NCI-H69 (cell line): Measurements from ENCODE around the gene GPR55.

Experiments used
- DNase-seq: peaks from one replicate; lab custom pipeline; 2025; lab: John Stamatoyannopoulos, UW

GPR55 gene

DNA sequence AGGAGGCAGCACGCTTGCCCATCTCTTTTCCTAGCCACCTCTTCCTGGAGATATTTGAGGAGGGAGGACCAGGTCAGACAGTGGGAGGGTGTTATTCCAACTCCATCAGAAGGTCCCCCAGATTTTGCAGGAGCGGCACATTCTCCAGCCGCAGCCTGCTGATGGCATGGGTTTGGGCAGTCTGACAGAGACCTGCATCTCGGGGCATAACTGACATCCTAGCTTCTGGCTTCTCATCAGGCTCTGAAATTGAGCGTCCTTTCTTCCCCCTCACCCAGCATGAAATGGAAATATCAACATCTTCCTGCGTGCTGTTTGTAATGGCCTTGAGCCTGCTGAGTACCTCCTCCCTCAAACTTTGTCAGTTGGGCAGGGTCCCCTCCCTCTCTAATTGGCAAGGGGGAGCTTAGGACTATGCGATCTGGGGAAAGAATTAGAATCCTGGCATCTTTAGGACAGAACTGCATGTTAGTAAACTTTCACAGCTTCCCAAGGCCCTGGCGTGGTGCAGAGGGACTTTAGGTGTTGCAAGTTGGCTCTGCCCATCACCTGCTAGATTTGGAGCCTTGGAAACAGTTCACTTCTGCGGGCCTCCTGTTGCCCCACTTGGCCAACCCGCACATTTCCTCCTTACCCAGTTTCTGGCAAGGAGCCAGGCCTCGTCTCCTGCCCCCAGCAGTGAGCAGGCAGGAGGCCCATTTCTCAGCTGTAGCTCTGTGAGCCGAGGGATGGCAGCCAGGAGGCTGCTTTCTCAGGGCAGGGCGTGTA lies 58.1 kb downstream of the GPR55 start:
- DNase-seq: peak; percentile 78

GRCh38 chr2:230865766-230866755 lies 59.0 kb downstream of the GPR55 start:
- peak; percentile 26 for DNase-seq

DNA sequence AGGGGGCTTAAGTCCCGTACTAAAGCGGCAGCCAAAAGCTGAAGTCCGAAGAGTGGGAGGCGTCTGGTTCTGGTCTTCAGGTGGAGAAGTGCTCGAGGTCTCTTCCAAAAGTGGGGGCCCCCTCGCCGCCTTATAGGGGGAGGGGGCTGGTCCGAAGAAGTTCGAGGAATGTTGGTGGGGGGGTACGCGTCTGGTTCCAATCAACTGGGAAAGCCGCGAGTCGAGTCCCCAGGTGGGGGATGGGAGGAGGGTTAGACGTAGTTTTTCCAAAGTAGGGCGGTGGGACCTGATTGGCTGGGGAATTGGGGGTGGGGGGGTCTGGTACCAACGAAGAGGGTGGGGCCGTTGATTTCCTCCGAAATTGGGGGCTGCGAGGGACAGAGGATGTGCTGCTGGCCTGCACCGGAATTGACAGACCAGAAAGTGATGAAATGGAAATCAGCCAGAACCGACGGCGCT lies 59.7 kb downstream of the GPR55 start:
- DNase-seq: peak; percentile 19

GRCh38 chr2:230864605-230865306 lies 60.3 kb downstream of the GPR55 start, which contains the start of gene ITM2C:
TSS of gene ITM2C (plus strand) at chr2:230864942. CDS start at chr2:230865026, 84 bp downstream.
- DNase-seq: peak; percentile 75

- no peak for DNase-seq
Observed at GRCh38 chr2:230864122-230864604, 60.9 kb downstream of the GPR55 start.

- DNase-seq: peak; percentile 63
Observed at GRCh38 chr2:230863442-230864121, 61.5 kb downstream of the GPR55 start.

DNA sequence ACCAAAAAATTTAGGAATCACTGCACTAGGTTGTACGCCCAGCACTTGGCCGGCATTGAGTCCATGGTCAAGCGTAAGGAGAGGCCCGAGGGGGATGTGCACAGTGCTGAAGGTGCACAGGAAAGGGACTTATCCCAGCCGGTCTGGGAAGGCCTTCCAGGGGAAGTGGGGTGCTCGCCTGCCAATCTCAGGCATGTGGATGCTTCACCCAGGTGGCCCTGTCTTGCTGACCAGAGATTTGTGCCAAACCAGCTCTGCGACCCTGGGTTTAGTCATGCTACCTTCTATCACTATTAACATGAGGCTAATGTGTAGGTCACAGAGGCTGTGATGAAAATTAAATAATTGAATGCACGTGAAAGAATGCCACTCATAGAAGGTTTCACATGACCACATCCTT lies 62.0 kb downstream of the GPR55 start:
- DNase-seq: no peak

DNA sequence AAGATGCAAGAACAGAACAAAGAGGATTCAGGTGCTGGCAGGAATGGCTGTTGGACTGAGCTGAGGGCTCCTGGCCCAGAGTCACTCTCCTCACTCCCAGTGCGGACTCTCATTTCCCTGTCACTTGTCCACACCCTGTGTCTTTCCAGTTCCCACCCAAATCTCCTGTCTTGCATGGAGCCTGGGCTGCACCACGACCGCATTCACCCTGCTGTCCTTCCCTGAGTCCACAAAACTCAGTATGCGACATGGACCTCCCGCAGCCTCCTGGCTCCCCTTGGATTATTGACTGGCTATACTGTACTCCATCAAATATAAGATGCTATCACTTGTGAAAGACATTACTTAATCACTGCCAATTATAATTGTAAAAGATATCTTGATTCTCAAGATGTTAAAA lies 62.8 kb downstream of the GPR55 start:
- DNase-seq: no peak

- peak; percentile 24 for DNase-seq
Observed at GRCh38 chr2:230861552-230862255, 63.3 kb downstream of the GPR55 start.
